Mesendoderm (in vitro differentiated cells): ENCODE data around the gene NME3.
"Not testable (repeated sequence)": the region's sequence is repeated elsewhere in the genome, so short reads cannot be mapped to it uniquely, and the experiment has no call there.

ENCODE experiments used
- DNase-seq: peaks from one replicate; pipeline ENCODE4 v3.0.0; 2013
- H2AK5ac ChIP-seq: 2 replicates; pipeline ENCODE4 v1.6.1; 2013; ENCODE audit warnings: low read length, inconsistent platforms
- H2BK120ac ChIP-seq: 2 replicates; pipeline ENCODE4 v1.6.1; 2013; ENCODE audit warnings: low read depth, mild to moderate bottlenecking, low read length, moderate library complexity, mixed read lengths
- H2BK15ac ChIP-seq: replicated peaks from 2 replicates; pipeline ENCODE4 v1.6.1; 2013; ENCODE audit warnings: low read depth, mild to moderate bottlenecking, moderate library complexity
- H2BK5ac ChIP-seq: 2 replicates; pipeline ENCODE4 v1.6.1; 2013; ENCODE audit warnings: low read length, inconsistent platforms
- H3K18ac ChIP-seq: 2 replicates; pipeline ENCODE4 v1.6.1; 2013; ENCODE audit warnings: mild to moderate bottlenecking, low read length, mixed read lengths
- H3K23ac ChIP-seq: one replicate; pipeline ENCODE4 v1.6.1; 2013; ENCODE audit warnings: low read length
- H3K27ac ChIP-seq: 2 replicates; pipeline ENCODE4 v1.5.1; 2013; ENCODE audit warnings: low read depth, mild to moderate bottlenecking, inconsistent platforms, low read length, moderate library complexity
- H3K27me3 ChIP-seq: 2 replicates; pipeline ENCODE4 v1.6.1; 2013; ENCODE audit warnings: low read length, control low read depth, mild to moderate bottlenecking, inconsistent platforms; ENCODE audit not compliant: insufficient read depth, poor library complexity
- H3K36me3 ChIP-seq: 2 replicates; pipeline ENCODE4 v1.6.1; 2013; ENCODE audit warnings: low read length, inconsistent platforms; ENCODE audit not compliant: control insufficient read depth, insufficient read depth
- H3K4ac ChIP-seq: one replicate; pipeline ENCODE4 v1.6.1; 2013; ENCODE audit warnings: low read depth, mild to moderate bottlenecking, low read length, moderate library complexity
- H3K4me1 ChIP-seq: 2 replicates; pipeline ENCODE4 v1.6.1; 2013; ENCODE audit warnings: low read depth, low read length, inconsistent platforms; ENCODE audit not compliant: control insufficient read depth
- H3K4me2 ChIP-seq: 2 replicates; pipeline ENCODE4 v1.6.1; 2013; ENCODE audit warnings: low read length
- H3K4me3 ChIP-seq: 2 replicates; pipeline ENCODE4 v1.5.1; 2013; ENCODE audit warnings: mild to moderate bottlenecking, low read length
- H3K56ac ChIP-seq: one replicate; pipeline ENCODE4 v1.6.1; 2013; ENCODE audit warnings: low read length
- H3K79me1 ChIP-seq: 2 replicates; pipeline ENCODE4 v1.6.1; 2013; ENCODE audit warnings: low read length, inconsistent platforms
- H3K79me2 ChIP-seq: 2 replicates; pipeline ENCODE4 v1.6.1; 2013; ENCODE audit warnings: mild to moderate bottlenecking, low read length; ENCODE audit not compliant: control insufficient read depth, insufficient read depth
- H3K9ac ChIP-seq: 2 replicates; pipeline ENCODE4 v1.6.1; 2013; ENCODE audit warnings: low read length, inconsistent platforms
- H4K5ac ChIP-seq: one replicate; pipeline ENCODE4 v1.6.1; 2013; ENCODE audit warnings: low read length
- H4K8ac ChIP-seq: one replicate; pipeline ENCODE4 v1.6.1; 2013; ENCODE audit warnings: low read depth, mild to moderate bottlenecking, control low read depth, low read length, moderate library complexity
- WGBS: extraction: QIAGEN DNeasy Blood & Tissue Kit; methylation state at CpG from one replicate; pipeline ENCODE4 v1.1.7; 2013; ENCODE audit warnings: low lambda C conversion rate, missing lambda C conversion rate; ENCODE audit not compliant: insufficient coverage; ENCODE audit errors: extremely low coverage; 5-methylcytosine and 5-hydroxymethylcytosine counted together

The NME3 gene

DNA sequence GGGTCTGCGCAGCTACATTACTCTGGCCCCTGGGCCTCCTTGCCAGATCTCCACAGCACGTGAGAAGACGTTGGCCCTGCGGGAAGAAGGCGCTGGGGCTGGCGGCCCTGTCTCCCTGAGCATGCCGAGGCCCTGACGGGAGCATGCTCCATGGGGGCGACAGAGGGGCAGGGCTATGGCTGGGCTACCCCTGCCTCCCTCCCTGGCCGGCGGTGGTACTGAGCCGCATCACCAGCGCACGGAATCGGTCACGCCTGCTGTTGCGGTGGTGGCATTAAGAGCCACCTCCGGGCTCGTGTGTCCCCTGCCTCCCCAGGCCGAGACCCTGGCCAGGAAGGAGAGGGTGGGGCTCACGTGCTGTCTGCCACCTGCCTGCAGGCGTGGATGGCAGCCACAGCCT is 37.2 kb downstream of the NME3 start:
- WGBS: no CpG with 5 or more reads among the region's 22 CpGs
- no peak overlapping the region for H3K4me3 ChIP-seq
- no peak overlapping the region for H3K18ac ChIP-seq
- no peak overlapping the region for H2BK15ac ChIP-seq
- H3K79me1 ChIP-seq: no peaks in the 10 kb centered on the region
- H4K5ac ChIP-seq: no peak overlapping the region
- H3K27ac ChIP-seq: no peak overlapping the region
- H3K36me3 ChIP-seq: no peaks in the 10 kb centered on the region
- H3K56ac ChIP-seq: no peak overlapping the region
- no peak overlapping the region for H2AK5ac ChIP-seq
- H2BK5ac ChIP-seq: no peak overlapping the region
- H3K4ac ChIP-seq: no peak overlapping the region
- no peak overlapping the region for H3K9ac ChIP-seq
- no peaks in the 10 kb centered on the region for H3K79me2 ChIP-seq
- no peaks in the 10 kb centered on the region for H3K4me1 ChIP-seq
- no peaks in the 10 kb centered on the region for H3K27me3 ChIP-seq
- H3K4me2 ChIP-seq: no peak overlapping the region
- H2BK120ac ChIP-seq: no peak overlapping the region
- H4K8ac ChIP-seq: no peak overlapping the region
- no peak overlapping the region for H3K23ac ChIP-seq
- no peak for DNase-seq

DNA sequence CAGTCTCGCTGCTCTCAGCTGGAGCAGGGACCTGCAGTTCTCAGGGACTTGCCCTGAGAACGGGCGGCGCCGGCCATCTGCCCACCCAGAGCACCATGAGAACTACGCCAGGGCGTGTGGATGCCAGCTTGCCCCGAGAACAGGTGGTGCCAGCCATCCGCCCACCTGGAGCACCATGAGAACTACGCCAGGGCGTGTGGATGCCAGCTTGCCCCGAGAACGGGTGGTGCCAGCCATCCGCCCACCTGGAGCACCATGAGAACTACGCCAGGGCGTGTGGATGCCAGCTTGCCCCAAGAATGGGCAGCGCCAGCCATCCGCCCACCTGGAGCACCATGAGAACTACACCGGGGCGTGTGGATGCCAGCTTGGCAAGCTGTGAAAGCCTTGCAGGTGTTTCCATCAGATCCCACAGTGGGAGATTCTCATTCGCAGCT is 38.8 kb downstream of the NME3 start:
- H4K8ac ChIP-seq, H2BK120ac ChIP-seq, H2BK5ac ChIP-seq, H3K4ac ChIP-seq, H3K27ac ChIP-seq, H3K18ac ChIP-seq, H3K79me2 ChIP-seq, H2BK15ac ChIP-seq, H3K36me3 ChIP-seq, H3K4me3 ChIP-seq, H3K56ac ChIP-seq, H3K4me2 ChIP-seq, H3K23ac ChIP-seq, H2AK5ac ChIP-seq, DNase-seq, H4K5ac ChIP-seq, H3K4me1 ChIP-seq, H3K9ac ChIP-seq, H3K79me1 ChIP-seq, H3K27me3 ChIP-seq: not testable (repeated sequence)
- no CpG with 5 or more reads among the region's 21 CpGs for WGBS

DNA sequence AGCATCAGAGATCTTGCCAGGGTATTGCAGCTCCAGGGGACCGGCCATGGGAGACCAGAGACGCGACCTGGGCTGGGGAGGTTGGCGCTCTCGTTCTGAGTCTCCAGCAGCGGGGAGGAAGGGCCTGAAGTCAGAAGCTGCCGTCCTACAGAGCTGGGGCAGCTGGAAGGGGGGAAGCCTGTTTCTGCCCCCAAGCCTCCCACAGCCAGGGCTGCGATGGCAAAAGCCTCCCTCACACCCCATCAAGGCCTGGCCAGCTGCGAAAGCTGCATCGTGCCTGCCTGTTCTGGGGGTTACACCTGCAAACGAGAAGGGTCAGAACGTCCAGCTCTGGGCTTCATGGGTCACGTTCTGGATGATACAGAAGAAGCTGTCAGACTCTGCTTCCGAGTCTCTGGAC is 39.3 kb downstream of the NME3 start:
- WGBS: no CpG with 5 or more reads among the region's 14 CpGs

DNA sequence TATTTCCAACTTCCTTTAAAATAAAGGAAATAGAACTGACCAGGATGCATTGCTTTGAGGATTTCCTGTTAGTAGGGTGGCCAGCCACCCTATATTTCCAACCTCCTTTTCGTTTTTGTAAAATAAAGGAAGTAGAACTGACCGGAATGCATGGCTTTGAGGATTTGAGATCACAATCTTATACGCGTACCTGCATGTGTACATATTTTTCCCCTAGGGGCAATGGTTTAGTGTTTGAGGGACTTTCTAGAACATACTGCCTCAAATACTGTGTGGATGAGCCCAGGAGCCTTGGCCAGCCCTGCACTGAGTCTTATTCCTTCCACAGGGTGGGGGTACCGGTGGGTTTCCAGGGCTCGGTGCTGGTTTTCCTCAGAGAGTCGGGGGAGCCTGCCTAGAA is 39.7 kb downstream of the NME3 start:
- H3K9ac ChIP-seq: no peak overlapping the region
- H2BK15ac ChIP-seq: no peak overlapping the region
- H3K36me3 ChIP-seq: no peaks in the 10 kb centered on the region
- H2BK5ac ChIP-seq: no peak overlapping the region
- H2BK120ac ChIP-seq: no peak overlapping the region
- H4K5ac ChIP-seq: no peak overlapping the region
- H3K27ac ChIP-seq: no peak overlapping the region
- H3K4ac ChIP-seq: no peak overlapping the region
- H3K79me2 ChIP-seq: no peaks in the 10 kb centered on the region
- no peak overlapping the region for H3K56ac ChIP-seq
- H3K4me1 ChIP-seq: no peaks in the 10 kb centered on the region
- no peak overlapping the region for H3K23ac ChIP-seq
- no peaks in the 10 kb centered on the region for H3K79me1 ChIP-seq
- H4K8ac ChIP-seq: no peak overlapping the region
- no peaks in the 10 kb centered on the region for H3K27me3 ChIP-seq
- no peak overlapping the region for H3K18ac ChIP-seq
- H2AK5ac ChIP-seq: no peak overlapping the region
- no peak overlapping the region for H3K4me3 ChIP-seq
- no peak overlapping the region for H3K4me2 ChIP-seq
- WGBS: no CpG with 5 or more reads among the region's 7 CpGs
- DNase-seq: no peak

More for the DNA sequence above, 39.3 kb downstream of the NME3 start:
- H2BK15ac ChIP-seq: no peak overlapping the region
- H3K27me3 ChIP-seq: no peaks in the 10 kb centered on the region
- no peak overlapping the region for H3K23ac ChIP-seq
- H3K18ac ChIP-seq: no peak overlapping the region
- no peaks in the 10 kb centered on the region for H3K36me3 ChIP-seq
- no peaks in the 10 kb centered on the region for H3K79me2 ChIP-seq
- H2BK5ac ChIP-seq: no peak overlapping the region
- H2BK120ac ChIP-seq: no peak overlapping the region
- no peak overlapping the region for H3K4me2 ChIP-seq
- H3K9ac ChIP-seq: no peak overlapping the region
- H4K5ac ChIP-seq: no peak overlapping the region
- no peak overlapping the region for H2AK5ac ChIP-seq
- no peak overlapping the region for H3K56ac ChIP-seq
- H3K4me1 ChIP-seq: no peaks in the 10 kb centered on the region
- H3K4me3 ChIP-seq: no peak overlapping the region
- DNase-seq: no peak
- no peak overlapping the region for H3K27ac ChIP-seq
- H3K4ac ChIP-seq: no peak overlapping the region
- no peaks in the 10 kb centered on the region for H3K79me1 ChIP-seq
- no peak overlapping the region for H4K8ac ChIP-seq

DNA sequence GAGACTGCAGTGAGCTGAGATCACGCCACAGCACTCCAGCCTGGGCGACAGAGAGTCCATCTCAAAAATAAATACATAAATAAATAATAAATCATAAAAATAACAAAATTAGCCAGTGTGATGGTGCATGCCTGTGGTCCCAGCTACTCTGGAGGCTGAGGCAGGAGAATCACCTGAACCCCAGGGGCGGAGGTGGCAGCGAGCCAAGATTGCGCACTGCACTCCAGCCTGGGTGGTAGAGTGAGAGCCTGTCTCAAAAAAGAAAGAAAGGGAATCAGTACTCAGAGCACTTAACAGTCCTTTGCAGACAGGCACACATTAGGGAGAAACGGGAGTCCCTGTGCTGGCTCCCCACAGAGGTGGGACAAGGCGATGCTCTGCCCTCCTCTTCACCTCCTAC is 40.3 kb downstream of the NME3 start:
- Histone ChIP-seq H3K18ac (no peak overlapping the region), H3K4ac (no peak overlapping the region), H3K9ac (no peak overlapping the region), H3K56ac (no peak overlapping the region), H4K5ac (no peak overlapping the region), H4K8ac (no peak overlapping the region), H3K27me3 (no peaks in the 10 kb centered on the region), H3K79me2 (no peaks in the 10 kb centered on the region), H3K4me1 (no peaks in the 10 kb centered on the region), H3K23ac (no peak overlapping the region), H2BK15ac (no peak overlapping the region), H3K4me3 (no peak overlapping the region), H3K79me1 (no peaks in the 10 kb centered on the region), H2BK120ac (no peak overlapping the region), H2AK5ac (no peak overlapping the region), H3K27ac (no peak overlapping the region), H3K36me3 (peaks cover 1% of the 10 kb centered on the region), H3K4me2 (no peak overlapping the region), H2BK5ac (no peak overlapping the region)
- no peak for DNase-seq
- no CpG with 5 or more reads among the region's 7 CpGs for WGBS

DNA sequence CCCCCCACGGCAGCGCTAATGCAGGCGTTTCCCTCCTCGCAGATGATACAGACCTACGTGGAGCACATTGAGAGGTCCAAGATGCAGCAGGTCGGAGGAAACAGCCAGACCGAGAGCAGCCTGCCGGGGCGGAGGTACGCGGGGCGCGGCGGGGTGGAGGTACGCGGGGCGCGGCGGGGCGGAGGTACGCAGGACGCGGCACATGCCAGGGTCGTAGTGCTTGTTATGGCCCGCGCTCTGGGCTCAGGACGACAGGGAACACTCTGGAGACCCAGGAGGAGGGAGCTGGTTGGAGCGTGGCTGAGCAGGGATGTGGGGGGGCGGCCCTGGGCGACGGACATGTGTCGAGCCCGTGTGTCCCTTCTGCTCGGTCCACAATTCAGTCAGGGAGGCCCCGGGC is 41.9 kb downstream of the NME3 start:
- DNase-seq: no peak
- Histone ChIP-seq H3K9ac (no peak overlapping the region), H3K4me1 (no peaks in the 10 kb centered on the region), H2BK5ac (no peak overlapping the region), H3K79me1 (no peaks in the 10 kb centered on the region), H3K27ac (no peak overlapping the region), H3K4me3 (no peak overlapping the region), H4K8ac (no peak overlapping the region), H3K36me3 (peaks cover 2% of the 10 kb centered on the region), H3K27me3 (no peaks in the 10 kb centered on the region), H2BK120ac (no peak overlapping the region), H4K5ac (no peak overlapping the region), H3K56ac (no peak overlapping the region), H3K18ac (no peak overlapping the region), H3K4me2 (no peak overlapping the region), H3K4ac (no peak overlapping the region), H2AK5ac (no peak overlapping the region), H3K23ac (no peak overlapping the region), H3K79me2 (no peaks in the 10 kb centered on the region), H2BK15ac (no peak overlapping the region)
- no CpG with 5 or more reads among the region's 35 CpGs for WGBS
